ENCODE measurements around the gene EVI5.
"Not testable (repeated sequence)": the region's sequence is repeated elsewhere in the genome, so short reads cannot be mapped to it uniquely, and the experiment has no call there.

The EVI5 gene

DNA sequence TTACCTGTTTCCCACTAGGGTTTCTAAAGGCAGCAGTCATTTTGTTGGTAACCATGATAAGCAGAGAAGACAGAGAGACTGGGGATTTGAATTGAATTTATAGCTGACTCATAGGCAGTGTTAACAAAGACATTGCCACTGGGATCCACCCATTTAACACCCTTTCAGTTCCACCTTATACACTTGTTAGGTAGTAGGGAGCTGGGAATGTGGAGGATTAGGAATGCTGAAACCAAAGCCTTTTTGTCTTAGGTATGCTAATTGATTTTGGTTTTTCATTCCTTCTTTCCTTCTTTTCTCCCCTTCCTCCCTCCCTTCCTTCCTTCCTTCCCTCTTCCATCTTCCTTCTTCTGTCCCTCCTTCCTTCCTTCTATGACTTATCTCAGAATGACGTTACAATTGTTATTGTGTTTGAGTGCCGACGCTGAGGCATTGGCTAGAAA is 7.5 kb upstream of the EVI5 start:
- no peak for DNase-seq (ENCODE audit: low read depth in 2 of 2, low spot score in 1 of 2)

DNA sequence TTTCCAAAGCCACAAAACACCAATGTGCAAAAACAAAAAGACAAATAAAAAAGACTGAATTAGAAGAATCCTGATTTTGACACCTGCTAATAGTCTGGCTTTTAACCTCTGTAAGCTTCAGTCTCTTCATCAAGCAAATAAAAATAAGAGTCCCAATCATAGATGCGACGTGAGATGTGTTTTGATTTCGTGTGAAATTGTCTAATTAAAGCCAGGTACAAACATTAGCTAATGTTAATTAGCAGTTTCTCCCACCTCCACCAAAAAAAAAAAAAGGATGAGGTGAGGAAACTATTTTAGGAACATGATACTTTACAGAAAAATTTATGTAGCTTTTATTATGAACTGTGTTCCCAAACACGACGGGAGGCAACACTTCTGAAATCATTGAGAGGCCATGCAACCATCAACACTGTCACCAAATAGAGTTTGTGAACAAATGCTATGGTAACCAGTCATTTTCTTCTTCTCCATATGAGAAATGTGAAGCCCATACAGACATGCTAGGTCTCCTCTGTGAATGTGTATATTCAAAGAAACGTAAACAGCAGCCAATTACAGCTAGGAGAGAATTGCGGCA is 6.7 kb upstream of the EVI5 start:
- no peak for DNase-seq (ENCODE audit: low read depth in 2 of 2, low spot score in 1 of 2)

DNA sequence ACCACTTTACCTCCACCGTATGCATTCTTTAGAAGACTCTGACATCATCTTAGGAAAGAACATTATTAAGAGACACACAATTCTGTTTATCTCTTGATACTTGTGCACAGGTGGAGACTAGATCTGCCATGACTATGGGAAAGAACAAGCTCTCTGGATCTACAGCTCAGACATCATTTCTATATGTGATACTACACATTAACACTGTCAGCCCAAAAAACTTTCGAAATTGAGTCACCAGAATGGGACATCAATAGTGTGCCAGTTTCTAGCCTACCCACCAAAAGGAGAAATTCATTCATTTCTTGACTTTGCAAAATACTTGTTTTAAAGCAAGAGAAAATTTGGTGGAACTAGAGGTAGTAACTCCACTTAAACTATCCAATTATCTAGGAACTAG is 6.0 kb upstream of the EVI5 start:
- no peak for DNase-seq (ENCODE audit: low read depth in 2 of 2, low spot score in 1 of 2)

DNA sequence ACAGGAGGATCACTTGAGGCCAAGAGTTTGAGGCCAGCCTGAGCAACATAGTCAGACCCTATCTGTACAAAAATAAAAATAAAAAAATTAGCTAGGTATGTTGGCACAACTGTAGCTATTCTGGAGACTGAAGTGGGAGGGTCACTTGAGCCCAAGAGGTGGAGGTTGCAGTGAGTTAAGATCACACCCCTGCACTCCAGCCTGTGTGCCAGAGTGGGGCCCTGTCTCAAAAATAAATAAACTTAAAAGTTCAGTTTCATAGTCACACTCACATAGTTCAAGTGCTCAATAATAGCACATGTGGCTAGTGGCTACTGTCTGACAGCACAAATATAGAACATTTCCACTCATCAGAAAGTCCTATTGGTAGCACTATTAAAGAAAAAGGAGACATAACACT is 5.2 kb upstream of the EVI5 start:
- DNase-seq (ENCODE audit: low read depth in 2 of 2, low spot score in 1 of 2): no peak

DNA sequence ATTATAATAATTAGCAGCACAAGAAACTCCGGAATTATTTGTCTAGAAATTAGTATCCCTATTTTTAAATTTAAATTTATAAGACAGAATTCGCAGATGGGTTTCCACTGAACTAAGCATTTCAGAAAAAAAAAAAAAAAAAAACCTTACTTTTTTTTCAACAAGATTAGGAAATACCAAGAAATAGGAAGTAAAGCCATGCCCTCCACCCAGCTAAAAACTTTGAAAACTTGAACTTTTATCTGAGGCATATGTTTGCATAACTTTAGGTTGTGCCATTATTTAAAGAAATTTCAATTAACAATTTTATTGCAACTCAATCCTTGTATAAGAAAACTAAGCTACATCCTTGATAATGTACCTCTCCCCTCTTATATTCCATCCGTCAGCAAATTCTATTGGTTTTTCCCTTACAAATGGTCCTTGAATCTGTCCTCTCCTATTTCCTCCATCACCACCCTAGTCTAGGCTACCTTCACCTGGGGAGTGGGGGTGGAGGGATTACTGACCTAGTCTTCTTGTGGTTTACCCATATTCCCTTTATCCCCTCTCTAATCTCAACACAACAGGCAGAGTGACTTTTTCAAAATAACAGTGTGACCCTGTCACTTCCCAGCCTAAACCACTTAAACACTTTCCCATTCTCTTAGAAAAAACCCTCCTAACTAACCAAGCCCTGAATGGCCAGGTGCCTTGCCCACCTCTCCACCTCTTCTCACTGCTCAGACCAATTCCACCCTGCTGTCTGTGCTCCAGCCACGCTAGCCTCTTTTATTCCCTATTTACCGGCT is 1.4 kb upstream of the EVI5 start:
- DNase-seq (ENCODE audit: low read depth in 2 of 2, low spot score in 1 of 2): no peak

DNA sequence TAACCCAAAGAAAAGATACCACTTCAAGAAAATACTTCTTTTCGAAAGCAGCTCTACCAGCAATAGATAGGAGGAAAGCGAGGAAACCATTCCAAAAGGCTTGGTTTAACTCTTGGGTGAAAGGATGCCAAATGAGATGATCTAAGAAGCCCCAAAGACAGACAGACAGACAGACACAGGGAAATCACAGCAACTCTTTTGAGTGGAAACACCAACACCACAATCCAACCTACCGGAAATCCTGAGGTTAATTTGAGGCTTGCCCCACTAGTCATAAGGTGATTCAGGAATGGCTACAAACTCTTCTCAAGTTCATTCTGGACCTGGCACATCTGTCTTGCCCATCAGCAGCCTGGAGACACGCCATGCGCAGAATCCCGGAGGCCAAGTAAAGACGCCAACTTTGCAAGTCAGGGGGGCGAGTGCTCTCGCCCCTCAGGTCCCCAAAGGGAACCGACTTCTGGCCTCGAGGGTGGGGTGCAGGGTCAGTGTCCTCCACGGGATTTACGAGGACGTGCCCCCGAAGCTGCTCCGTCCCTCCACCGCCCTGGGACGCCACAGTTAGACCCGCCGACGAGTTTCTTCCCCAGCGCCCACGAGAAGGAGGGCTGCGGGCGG is 778 bp downstream of the EVI5 start:
- DNase-seq (ENCODE audit: low read depth in 2 of 2, low spot score in 1 of 2): no peak

DNA sequence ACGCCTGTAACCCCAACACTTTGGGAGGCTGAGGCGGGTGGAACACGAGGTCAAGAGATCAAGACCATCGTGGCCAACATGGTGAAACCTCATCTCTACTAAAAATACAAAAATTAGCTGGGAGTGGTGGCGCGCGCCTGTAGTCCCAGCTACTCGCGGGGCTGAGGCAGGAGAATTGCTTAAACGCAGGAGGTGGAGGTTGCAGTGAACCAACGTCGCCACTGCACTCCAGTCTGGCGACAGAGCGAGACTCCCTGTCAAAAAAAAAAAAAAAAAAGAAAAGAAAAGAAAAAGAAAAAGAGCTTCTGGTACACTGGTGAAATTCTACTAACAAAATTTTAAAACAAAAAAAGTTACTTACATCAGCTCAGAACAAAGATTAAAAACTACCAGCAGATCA is 1.4 kb downstream of the EVI5 start:
- DNase-seq (ENCODE audit: low read depth in 2 of 2, low spot score in 1 of 2): not testable (repeated sequence)

DNA sequence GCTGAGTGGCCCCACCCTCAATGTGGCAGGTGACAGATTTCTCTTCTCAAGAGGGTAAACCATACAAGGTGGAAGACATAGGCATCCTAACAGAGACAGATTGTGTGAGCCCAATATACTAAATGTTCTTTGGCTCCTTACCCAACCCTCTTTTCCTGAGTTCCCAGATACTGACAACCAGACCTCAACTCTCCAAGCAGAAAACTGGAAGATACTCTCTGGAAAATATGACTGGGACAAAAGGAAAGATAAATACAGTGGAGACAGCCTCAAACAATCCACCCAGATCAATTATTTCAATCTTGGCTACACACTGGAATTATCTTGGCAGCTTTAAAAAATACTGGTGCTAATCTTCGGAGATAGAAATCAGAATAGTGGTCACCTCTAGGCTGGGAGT is 6.5 kb downstream of the EVI5 start:
- DNase-seq (ENCODE audit: low read depth in 2 of 2, low spot score in 1 of 2): no peak

DNA sequence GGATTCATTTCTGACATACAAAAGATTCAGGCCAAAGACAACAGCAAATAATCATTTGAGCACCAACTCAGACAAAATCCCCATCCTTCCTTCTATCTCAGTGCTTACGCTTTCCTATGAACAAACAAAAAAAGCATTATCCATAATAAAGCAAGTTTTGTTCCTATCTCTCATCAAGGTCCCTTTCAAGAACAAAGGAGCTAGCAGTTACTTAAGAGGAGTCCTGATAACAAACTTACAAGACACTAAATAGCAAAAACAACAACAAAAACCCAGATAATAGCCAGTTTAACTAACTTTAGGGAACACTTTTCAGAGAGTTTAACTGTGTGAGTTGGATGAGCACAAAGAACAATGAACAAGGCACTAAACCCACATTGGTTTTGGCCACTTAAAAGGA is 10.5 kb downstream of the EVI5 start:
- no peak for DNase-seq (ENCODE audit: low read depth in 2 of 2, low spot score in 1 of 2)

DNA sequence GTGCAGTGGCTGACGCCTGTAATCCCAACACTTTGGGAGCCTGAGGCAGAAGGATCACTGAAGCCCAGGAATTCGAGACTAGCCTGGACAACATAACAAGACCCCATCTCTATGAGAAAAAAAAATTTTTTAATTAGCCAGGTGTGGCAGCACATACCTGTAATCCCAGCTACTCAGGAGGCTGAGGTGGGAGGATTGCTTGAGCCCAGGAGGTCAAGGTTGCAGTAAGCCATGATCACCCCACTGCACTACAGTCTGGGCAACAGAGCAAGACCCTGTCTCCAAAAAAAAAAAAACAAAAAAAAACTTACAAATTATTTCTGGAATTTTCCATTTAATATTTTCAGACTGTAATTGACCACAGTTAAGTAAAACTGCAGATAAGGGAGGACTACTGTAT is 11.2 kb downstream of the EVI5 start:
- DNase-seq (ENCODE audit: low read depth in 2 of 2, low spot score in 1 of 2): not testable (repeated sequence)

DNA sequence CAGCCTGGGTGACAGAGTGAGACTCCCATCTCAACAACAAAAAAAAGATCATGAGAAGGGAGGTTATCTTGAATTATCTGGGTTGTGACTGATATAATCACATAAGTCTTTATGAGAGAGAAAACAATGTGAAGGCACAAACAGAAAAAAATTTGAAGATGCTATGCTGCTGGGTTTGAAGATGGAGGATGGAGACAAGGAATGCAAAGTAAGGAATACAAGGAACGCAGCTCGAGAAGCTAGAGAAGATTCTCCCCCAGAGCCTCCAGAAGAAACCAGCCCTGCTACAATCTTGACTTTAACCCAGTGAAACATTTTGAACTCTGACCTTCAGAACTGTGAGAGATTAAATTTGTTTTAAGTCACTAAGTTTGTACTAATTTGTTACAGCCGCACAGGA is 15.1 kb downstream of the EVI5 start:
- no peak for DNase-seq (ENCODE audit: low read depth in 2 of 2, low spot score in 1 of 2)

DNA sequence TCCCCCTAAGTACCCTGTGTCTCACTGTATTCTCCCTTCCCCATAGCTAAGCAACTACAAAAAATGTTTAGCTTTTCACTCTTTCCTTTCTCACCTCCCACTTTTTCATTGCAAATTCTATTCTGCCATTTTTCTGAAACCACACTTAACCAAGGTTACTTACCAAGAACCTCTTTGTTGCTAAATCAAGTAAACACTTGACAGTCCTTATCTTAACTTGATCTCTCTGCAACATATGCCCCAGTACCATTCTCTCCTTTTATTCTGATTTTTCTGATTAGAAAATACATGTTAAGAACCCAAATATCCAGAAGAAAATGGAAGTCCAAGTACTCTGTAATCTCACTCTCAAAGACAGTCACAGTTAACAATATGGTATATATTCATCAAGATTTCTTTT is 16.0 kb downstream of the EVI5 start:
- no peak for DNase-seq (ENCODE audit: low read depth in 2 of 2, low spot score in 1 of 2)

DNA sequence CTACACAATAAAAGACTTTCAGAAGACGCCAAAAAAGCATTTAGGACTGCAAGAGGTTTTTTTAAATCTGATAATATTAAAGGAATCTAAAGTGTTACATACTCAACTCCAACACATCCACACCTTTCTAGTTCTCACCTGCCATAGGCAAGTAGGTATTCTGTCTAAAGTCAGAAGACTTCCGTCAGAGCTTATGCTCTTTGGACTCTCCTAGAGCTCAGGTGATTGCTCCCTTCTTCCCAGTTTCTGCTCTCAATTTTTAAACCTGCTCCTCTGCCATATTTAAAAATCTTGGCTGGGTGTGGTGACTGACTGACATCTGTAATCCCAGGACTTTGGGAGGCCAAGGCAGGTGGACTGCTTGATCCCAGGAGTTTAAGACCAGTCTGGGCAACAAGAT is 16.6 kb downstream of the EVI5 start:
- no peak for DNase-seq (ENCODE audit: low read depth in 2 of 2, low spot score in 1 of 2)

DNA sequence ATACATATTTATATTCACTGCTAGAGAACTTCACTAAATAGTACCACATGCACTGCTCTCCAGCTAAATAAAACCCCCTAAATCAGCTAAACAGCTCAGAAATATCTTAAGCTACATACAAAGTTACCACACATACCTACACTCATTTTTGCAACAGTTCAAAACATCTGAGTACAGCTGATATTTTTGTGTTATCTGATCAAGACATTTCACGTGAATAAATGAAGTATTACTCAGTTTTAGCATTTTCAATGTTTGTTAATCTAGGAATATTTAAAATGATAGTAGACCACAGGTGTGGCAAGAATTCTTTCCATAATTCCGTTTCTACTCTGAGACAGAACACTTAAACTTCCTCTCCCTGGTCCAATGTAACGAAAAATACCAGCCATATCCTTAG is 20.8 kb downstream of the EVI5 start:
- DNase-seq (ENCODE audit: low read depth in 2 of 2, low spot score in 1 of 2): no peak

DNA sequence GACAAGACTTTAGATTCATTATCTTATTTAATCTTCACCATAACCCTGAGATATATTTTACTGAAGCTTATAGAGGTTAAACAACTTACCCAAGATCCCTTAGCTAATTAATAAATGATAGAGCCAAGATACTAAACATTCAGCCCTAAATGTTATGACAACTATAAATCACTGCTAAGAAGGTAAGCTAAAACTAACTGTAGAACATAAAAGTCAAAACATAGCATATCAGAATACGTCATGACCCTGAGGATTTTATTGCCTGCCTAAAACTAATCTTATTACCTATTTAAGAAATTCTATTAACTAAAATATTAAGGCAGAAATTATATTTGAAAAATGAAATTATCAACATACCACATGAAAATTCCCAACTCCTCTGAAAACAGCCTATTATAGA is 22.6 kb downstream of the EVI5 start:
- no peak for DNase-seq (ENCODE audit: low read depth in 2 of 2, low spot score in 1 of 2)

DNA sequence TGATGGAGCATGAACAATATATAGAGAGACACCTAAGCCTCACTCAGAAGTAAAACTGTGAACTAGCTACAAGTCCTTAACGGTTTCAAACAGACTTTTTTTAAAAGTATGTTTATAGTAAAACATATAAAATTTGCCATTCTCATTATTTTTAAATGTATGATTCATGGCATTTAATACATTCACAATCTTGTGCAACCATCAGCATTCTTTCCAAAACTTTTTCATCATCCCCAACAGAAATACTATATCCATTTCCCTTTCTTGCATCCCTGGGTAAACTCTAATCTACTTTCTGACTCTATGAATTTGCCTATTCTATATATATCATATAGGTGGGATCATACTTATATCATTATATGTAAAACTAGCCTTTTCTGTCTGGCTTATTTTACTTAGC is 25.5 kb downstream of the EVI5 start:
- no peak for DNase-seq (ENCODE audit: low read depth in 2 of 2, low spot score in 1 of 2)

DNA sequence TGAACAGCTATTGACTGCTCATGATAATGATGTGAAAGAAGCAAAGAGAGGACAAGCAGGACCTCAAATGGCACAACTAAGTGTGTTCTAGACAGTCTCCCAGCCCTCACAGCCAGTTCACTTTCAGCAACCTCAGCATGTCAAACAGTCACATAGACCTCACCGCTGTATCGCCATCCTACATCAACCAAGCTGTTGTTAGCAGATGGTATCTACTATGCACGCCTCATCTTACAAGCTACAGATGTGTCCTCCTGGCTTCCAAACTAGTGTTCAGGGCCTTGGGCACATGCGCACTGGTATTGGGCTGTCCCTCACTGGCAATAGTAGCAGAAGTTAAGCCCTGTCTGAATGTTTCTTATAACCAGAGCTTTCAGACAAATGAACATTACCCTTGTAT is 28.4 kb downstream of the EVI5 start:
- no peak for DNase-seq (ENCODE audit: low read depth in 2 of 2, low spot score in 1 of 2)

DNA sequence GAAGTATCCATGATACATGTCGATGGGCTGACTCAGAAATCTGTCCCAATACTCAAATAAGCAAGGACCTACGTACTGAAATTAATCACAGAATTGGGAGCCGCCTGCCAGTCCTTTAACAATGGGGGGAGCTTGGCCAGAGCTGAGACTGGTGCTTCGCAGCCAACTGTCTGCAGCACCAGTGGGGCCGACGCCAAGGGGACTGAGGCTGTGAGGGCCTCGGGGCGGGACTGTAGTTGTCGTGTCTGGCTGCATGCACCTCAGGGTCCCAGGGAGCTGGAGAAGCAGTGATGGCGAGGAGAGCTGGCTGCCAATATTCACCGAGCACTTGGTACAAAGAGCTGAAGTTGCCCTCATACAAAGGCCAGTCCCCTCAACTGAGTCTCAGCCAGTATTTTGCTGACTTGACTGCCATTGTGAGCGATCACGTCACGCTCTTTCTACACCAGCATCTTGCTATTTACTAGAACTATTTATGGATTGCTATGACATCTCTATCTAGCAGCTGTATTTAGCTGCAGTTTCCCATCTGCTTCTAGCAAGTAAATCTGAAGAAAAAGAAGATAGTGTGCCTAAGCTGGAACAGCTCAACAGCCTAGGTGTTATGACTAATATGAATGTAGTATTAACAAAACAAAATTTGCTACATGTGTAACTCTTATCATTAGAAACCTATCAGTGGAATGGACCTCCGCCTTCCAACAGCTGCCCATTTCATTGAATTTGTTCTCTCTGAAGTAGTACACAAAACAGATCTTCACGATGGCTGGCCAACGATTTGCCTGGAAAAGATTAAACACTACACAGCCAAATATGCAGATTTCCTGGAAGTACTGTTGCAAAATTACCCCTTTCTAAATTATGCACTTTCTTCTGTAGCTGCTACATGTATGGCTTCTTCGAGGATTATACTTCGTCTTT is 29.1 kb downstream of the EVI5 start:
- DNase-seq (ENCODE audit: low read depth in 2 of 2, low spot score in 1 of 2): no peak

DNA sequence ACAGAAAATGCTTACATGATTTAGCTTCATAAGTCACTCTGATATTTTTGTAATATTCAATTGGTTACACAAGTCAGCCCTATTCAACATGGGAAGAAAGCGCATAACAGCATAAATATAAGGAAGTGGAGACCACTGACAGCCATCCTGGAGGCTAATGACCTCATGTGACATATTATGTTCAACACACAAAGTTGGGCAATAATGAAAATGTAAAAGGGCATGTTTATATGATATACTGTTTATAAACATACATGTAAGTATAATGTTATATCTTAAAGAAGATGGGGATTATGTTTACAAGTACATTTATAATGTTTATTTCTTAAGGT is 30.2 kb downstream of the EVI5 start:
- no peak for DNase-seq (ENCODE audit: low read depth in 2 of 2, low spot score in 1 of 2)

DNA sequence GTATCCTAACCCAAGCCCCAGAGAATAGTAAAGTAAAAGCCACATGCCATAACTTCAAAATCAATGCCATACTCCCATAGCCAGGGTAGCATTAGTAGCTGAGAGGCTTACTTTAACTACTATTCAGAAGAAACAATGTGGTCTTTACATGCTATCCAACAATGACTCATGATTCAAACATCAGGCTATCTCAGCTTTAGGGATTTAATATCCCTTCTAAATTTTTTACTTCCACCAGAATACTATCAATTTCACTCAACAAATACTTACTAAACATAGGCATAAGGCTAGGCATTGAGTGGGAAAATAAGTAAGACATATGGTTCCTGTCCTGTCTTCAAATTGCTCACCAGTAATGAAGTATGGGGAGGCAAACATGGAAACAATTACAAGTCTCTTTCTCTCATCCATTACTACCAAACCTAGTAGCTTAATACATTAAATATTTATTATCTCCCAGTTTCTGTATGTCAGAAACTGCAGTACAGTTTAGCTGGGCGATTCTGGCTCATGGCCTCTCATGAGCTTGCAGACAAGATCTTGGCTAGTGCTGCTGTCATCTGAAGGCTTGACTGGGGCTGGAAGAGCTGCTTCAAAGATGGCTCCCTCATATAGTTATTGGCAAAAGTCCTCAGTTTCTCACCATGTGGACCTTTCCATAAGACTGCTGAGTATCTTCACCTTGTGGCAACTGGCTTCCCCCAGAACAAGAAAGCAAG is 30.7 kb downstream of the EVI5 start:
- DNase-seq (ENCODE audit: low read depth in 2 of 2, low spot score in 1 of 2): no peak

DNA sequence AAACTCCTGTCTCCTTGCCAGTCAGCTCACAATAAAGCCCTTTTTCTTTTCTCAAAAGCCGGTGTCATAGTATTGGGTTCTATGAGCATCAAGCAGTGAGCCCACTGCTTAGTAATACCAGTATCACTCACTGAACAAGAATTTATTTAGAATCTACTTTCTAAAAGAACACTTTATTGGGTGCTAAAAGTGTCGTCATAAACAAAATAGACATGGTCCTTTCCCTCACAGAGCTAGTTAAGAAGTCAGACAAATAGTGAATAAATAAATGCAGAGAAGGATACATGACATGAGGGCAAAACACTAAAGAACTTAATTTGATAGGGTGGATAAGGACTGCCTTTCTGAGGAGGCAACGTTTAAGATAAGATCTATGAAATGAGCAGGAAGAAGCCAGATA is 32.2 kb downstream of the EVI5 start:
- no peak for DNase-seq (ENCODE audit: low read depth in 2 of 2, low spot score in 1 of 2)
